K562 (cell line): ENCODE results near the gene KLHL22. TPM values are rescaled to one million over a fixed set of nuclear protein-coding genes. Genes with fewer than 3 reads are reported as not detected.
A peak's percentile ranks its signal among the peaks of the same experiment; 100 is the strongest.

ENCODE experiments used
- ATAC-seq: fragments of 200-7000 bp; cut with Tn5 transposase; 3 replicates; pipeline ENCODE4 v1.9.1; 2020; ENCODE audit warnings: moderate library complexity
- BruUV-seq: library from RNA; stranded (reverse); fragments of 400-500 nt; replicated peaks from 2 replicates; lab custom pipeline; 2021; lab: Mats Ljungman, UMichigan
- CTCF ChIA-PET: fragments of 300-600 bp; formaldehyde crosslinking; extraction: SDS; loops from one replicate; lab custom pipeline; 2021; ENCODE audit warnings: low intra/inter-chr PET ratio; lab: Yijun Ruan, JAX
- POLR2A ChIA-PET: fragments of 300-600, 350-650 bp; sonication (Branson Sonifier 250); formaldehyde crosslinking; extraction: SDS; loops from one replicate; lab custom pipeline; 2021; ENCODE audit warnings: antibody characterized with exemption, inconsistent platforms; lab: Yijun Ruan, JAX
- DNase-seq, 4 experiments: peaks; one replicate each; pipeline versions ENCODE4 v3.0.0 to v3.0.0-alpha.2; 2011 to 2018; ENCODE audit warnings: low spot score in 3 of 4, mixed read lengths in 3 of 4; ENCODE audit errors: extremely low read depth in 1 of 4
- FAIRE-seq: peaks from 2 replicates; lab custom pipeline; 2011; peaks lifted over from hg19 to GRCh38; lab: Jason Lieb, UNC
- H2AFZ ChIP-seq: 2 replicates; pipeline ENCODE4 v1.6.0; 2011; ENCODE audit warnings: low read depth, low read length, control low read depth, inconsistent platforms
- H3K27ac ChIP-seq: fragments of 200-600 bp; 3 replicates; pipeline ENCODE4 v1.8.0; 2011; ENCODE audit warnings: low read depth, mild to moderate bottlenecking, control low read depth, inconsistent platforms, low read length, moderate library complexity, mixed read lengths; ENCODE audit errors: extremely low read depth
- H3K27me3 ChIP-seq, 2 experiments: fragments of 300-600 bp in 1 of 2; 2 replicates in 1 of 2; 3 replicates in 1 of 2; pipeline versions ENCODE4 v1.6.0 to v1.8.0; 2011; ENCODE audit warnings: inconsistent platforms in 2 of 2, low read length in 2 of 2, mild to moderate bottlenecking in 1 of 2, mixed read lengths in 1 of 2, moderate library complexity in 1 of 2; ENCODE audit not compliant: control insufficient read depth in 2 of 2, insufficient read depth in 2 of 2
- H3K36me3 ChIP-seq: fragments of 300-600 bp; 3 replicates; pipeline ENCODE4 v1.8.0; 2011; ENCODE audit warnings: mild to moderate bottlenecking, low read length, inconsistent platforms; ENCODE audit not compliant: control insufficient read depth, insufficient read depth
- H3K4me1 ChIP-seq, 2 experiments: fragments of 200-600 bp in 1 of 2; replicated peaks in 1 of 2; 2 replicates in 1 of 2; 3 replicates in 1 of 2; pipeline versions ENCODE4 v1.5.1 to v1.8.0; 2011; ENCODE audit warnings: inconsistent platforms in 2 of 2, low read length in 2 of 2, mild to moderate bottlenecking in 1 of 2, mixed read lengths in 1 of 2, moderate library complexity in 1 of 2; ENCODE audit not compliant: control insufficient read depth in 2 of 2, insufficient read depth in 2 of 2
- H3K4me2 ChIP-seq: 2 replicates; pipeline ENCODE4 v1.6.1; 2011; ENCODE audit warnings: low read length, control low read depth, inconsistent platforms, mixed read lengths; ENCODE audit not compliant: insufficient read depth
- H3K4me3 ChIP-seq: fragments of 200-600 bp; sonication (generic), shearing (Covaris generic); 2 replicates; pipeline ENCODE4 v1.5.1; 2016; ENCODE audit warnings: control low read depth, inconsistent platforms
- H3K79me2 ChIP-seq: fragments of 200-600 bp; 3 replicates; pipeline ENCODE4 v1.8.0; 2011; ENCODE audit warnings: low read length, inconsistent platforms; ENCODE audit not compliant: control insufficient read depth, insufficient read depth
- H3K9ac ChIP-seq, 2 experiments: 2 replicates each; pipeline versions ENCODE4 v1.6.0 to v1.6.1; 2011; ENCODE audit warnings: low read depth in 2 of 2, low read length in 2 of 2, control low read depth in 1 of 2, inconsistent platforms in 1 of 2, mild to moderate bottlenecking in 1 of 2, mixed read lengths in 1 of 2; ENCODE audit not compliant: insufficient read depth in 1 of 2
- H3K9me1 ChIP-seq: one replicate; pipeline ENCODE4 v1.6.0; 2011; ENCODE audit warnings: inconsistent platforms, mild to moderate bottlenecking, low read length, moderate library complexity; ENCODE audit not compliant: control insufficient read depth, insufficient read depth
- H3K9me3 ChIP-seq: replicated peaks from 2 replicates; pipeline ENCODE4 v1.5.1; 2011; ENCODE audit warnings: low read depth, low read length, inconsistent platforms; ENCODE audit not compliant: control insufficient read depth, insufficient read depth
- H4K20me1 ChIP-seq: replicated peaks from 2 replicates; pipeline ENCODE4 v1.6.1; 2011; ENCODE audit warnings: low read length, inconsistent platforms, mixed read lengths; ENCODE audit not compliant: control insufficient read depth, insufficient read depth
- ARID3B ChIP-seq: fragments of 250-450 bp; sonication (Bioruptor Pico); IDR thresholded peaks from 2 replicates; pipeline ENCODE4 v1.4.0; 2020; ENCODE audit warnings: borderline replicate concordance
- CEBPB ChIP-seq: fragments of 450-650 bp; IDR thresholded peaks from 2 replicates; pipeline ENCODE4 v1.6.1; 2016; ENCODE audit warnings: missing genetic modification characterization, missing compliant biosample characterization
- CEBPG ChIP-seq, 3 experiments: fragments of 200-800 bp in 1 of 3; sonication (Bioruptor generic) in 1 of 3; sonication (generic) in 1 of 3; formaldehyde crosslinking in 1 of 3; IDR thresholded peaks in 2 of 3; conservative IDR thresholded peaks in 1 of 3; 2 replicates each; pipeline versions ENCODE4 v1.6.1 to v1.8.0; 2016 to 2022; ENCODE audit warnings: missing compliant biosample characterization in 2 of 3, missing genetic modification characterization in 2 of 3, mild to moderate bottlenecking in 1 of 3, missing genetic modification reagents in 1 of 3
- CREM ChIP-seq: IDR thresholded peaks from 2 replicates; pipeline ENCODE4 v1.6.1; 2014; ENCODE audit warnings: antibody characterized with exemption, low read depth
- HNRNPUL1 ChIP-seq: fragments of 200-400 bp; formaldehyde crosslinking; IDR thresholded peaks from 2 replicates; pipeline ENCODE4 v1.6.1; 2017; ENCODE audit warnings: low read length
- JUN ChIP-seq, 2 experiments: sonication (generic) in 1 of 2; formaldehyde crosslinking in 1 of 2; IDR thresholded peaks; 2 replicates each; pipeline versions ENCODE4 v1.6.1 to v1.8.0; 2012 to 2022; ENCODE audit warnings: borderline replicate concordance in 2 of 2, mild to moderate bottlenecking in 2 of 2, improper control_type of control experiment in 1 of 2, low read depth in 1 of 2, low read length in 1 of 2, missing genetic modification reagents in 1 of 2
- KDM2B ChIP-seq: fragments of 250-450 bp; sonication (Bioruptor Pico); IDR thresholded peaks from 2 replicates; pipeline ENCODE4 v1.8.0; 2021; ENCODE audit warnings: mild to moderate bottlenecking, moderate library complexity
- THAP12 ChIP-seq: fragments of 250-450 bp; sonication (Bioruptor Pico); IDR thresholded peaks from 2 replicates; pipeline ENCODE4 v1.9.0; 2021; ENCODE audit warnings: mild to moderate bottlenecking, inconsistent platforms
- ZEB2 ChIP-seq: fragments of 450-650 bp; IDR thresholded peaks from 2 replicates; pipeline ENCODE4 v1.6.1; 2016
- ZNF740 ChIP-seq, 3 experiments: fragments of 200-800 bp in 1 of 3; sonication (Bioruptor generic) in 1 of 3; sonication (generic) in 1 of 3; formaldehyde crosslinking in 1 of 3; IDR thresholded peaks; 2 replicates each; pipeline versions ENCODE4 v1.6.1 to v1.8.0; 2016 to 2022; ENCODE audit warnings: mild to moderate bottlenecking in 2 of 3, missing compliant biosample characterization in 2 of 3, missing genetic modification characterization in 2 of 3, missing genetic modification reagents in 1 of 3
- WGBS: fragments of 100-300 bp; shearing (Covaris generic); methylation state at CpG from one replicate; pipeline ENCODE4 v1.1.6; 2016; ENCODE audit warnings: low coverage, mixed read lengths; ENCODE audit not compliant: insufficient coverage; ENCODE audit errors: missing lambda C conversion rate; 5-methylcytosine and 5-hydroxymethylcytosine counted together
- in situ Hi-C: fragments of 300-500 bp; cut with MboI; formaldehyde crosslinking; loops from 4 replicates; pipeline ENCODE4 v1.15.0; 2018; ENCODE audit warnings: inconsistent platforms, mixed read lengths
- intact Hi-C: fragments of 100-400 bp; cut with micrococcal nuclease; formaldehyde crosslinking; loops from 2 replicates; pipeline ENCODE4 v1.14.2; 2022
- polyA plus RNA-seq, 8 experiments: library from polyadenylated mRNA; depleted of rRNA in 4 of 8; stranded (reverse) in 5 of 8; unstranded in 3 of 8; fragments of >200 nt; fragmentation: Nextera tagmentation in 2 of 8; fragmentation: Illumina TruSeq in 1 of 8; extraction: Ambion mirVana in 2 of 8; extraction: Trizol in 1 of 8; gene quantifications; 2 replicates each; pipeline versions ENCODE4 v1.2.1 to v1.2.3, GENCODE V29; 2011 to 2014; ENCODE audit warnings: inconsistent platforms in 1 of 8, missing spikeins in 1 of 8
- total RNA-seq, 7 experiments: library from RNA; depleted of rRNA in 6 of 7; stranded (reverse); fragments of >200 nt in 6 of 7; fragmentation: Illumina TruSeq in 2 of 7; extraction: Trizol in 2 of 7; gene quantifications; 2 replicates each; pipeline versions ENCODE4 v1.2.1 to v1.2.3, GENCODE V29; 2011 to 2021; ENCODE audit warnings: low replicate concordance in 1 of 7

The KLHL22 gene
- total and polyA plus RNA-seq, 9 of the 15 experiments (the other 6 are each of a cell fraction or from before 2014, with no cell fraction given): 1.3 to 25.6 (median 15.2) TPM

GRCh38 chr22:20442485-20443284, 52.9 kb downstream of the KLHL22 start (continued):
- TF ChIP-seq ARID3B (0 out of 2 replicates have a peak, but pooled peaks have one; percentile 83), JUN (IDR thresholded peaks at IDR 0.05; ENCODE audit: borderline replicate concordance, low read depth, low read length) (no peak), JUN (CRISPR knock-in tag; IDR thresholded peaks at IDR 0.05; ENCODE audit: borderline replicate concordance) (0 out of 2 replicates have a peak, but pooled peaks have one; percentile 20), KDM2B (CRISPR knock-in tag) (no peak)

- DNase-seq (no peak), FAIRE-seq (no peak), ATAC-seq (peak; percentile 7)
- peak overlapping the region in 1 of 2 experiments; percentile 69; a peak in 2 of 4 replicates for H3K9ac ChIP-seq
- peaks cover 42% of the 10 kb centered on the region for H4K20me1 ChIP-seq
- BruUV-seq: no TSS peak
- H3K79me2 ChIP-seq: no peaks in the 10 kb centered on the region
- peaks cover 0 to 31% of the 10 kb centered on the region in 2 experiments; a peak in 2 of 5 replicates for H3K4me1 ChIP-seq
- CTCF ChIA-PET: interaction anchor here (1.0 kb wide), 1 partner anchor 26 kb away, joined by 4 read pairs; no protein-coding TSS in a partner anchor
- POLR2A ChIA-PET: interaction anchor here (0.6 to 4.8 kb wide), 14 partner anchors 10 to 1505 kb away, joined by 3 to 35 read pairs (median 4); partner anchors contain the start of genes MED15 and ZNF74
- no peak overlapping the region for H3K4me3 ChIP-seq
- H3K36me3 ChIP-seq: no peaks in the 10 kb centered on the region
- no peak overlapping the region for H2AFZ ChIP-seq
- H3K27me3 ChIP-seq: peaks cover 33 to 62% of the 10 kb centered on the region in 2 experiments
- 31% methylated on average over 21 of the region's 21 CpGs for WGBS
- H3K4me2 ChIP-seq: no peak overlapping the region
- H3K9me1 ChIP-seq: no peaks in the 10 kb centered on the region
- no peak overlapping the region for H3K27ac ChIP-seq
- in situ Hi-C loops: no loop called here
- H3K9me3 ChIP-seq: no peaks in the 10 kb centered on the region
- intact Hi-C loops: no loop called here
- TF ChIP-seq CREM (peak; percentile 32; the same call in 1 of the 2 replicates), CEBPB (tag) (peak; percentile 61; the same call in 1 of the 2 replicates), CEBPG (CRISPR knock-in tag; IDR thresholded peaks at IDR 0.05) (peak; percentile 74), CEBPG (tag; conservative IDR thresholded peaks at IDR 0.05 in 1 of 2, IDR thresholded peaks at IDR 0.05 in 1 of 2) (no peak), HNRNPUL1 (no peak), ZNF740 (CRISPR knock-in tag; IDR thresholded peaks at IDR 0.05) (peak; percentile 69; the same call in 1 of the 2 replicates), ZNF740 (tag; IDR thresholded peaks at IDR 0.05) (no peak), THAP12 (CRISPR knock-in tag) (0 out of 2 replicates have a peak, but pooled peaks have one; percentile 3), ZEB2 (no peak)
Measured at GRCh38 chr22:20441631-20442484, 53.7 kb downstream of the KLHL22 start.
